ENCODE results near the gene MAPT. TPM values are rescaled to one million over a fixed set of nuclear protein-coding genes. Genes with fewer than 3 reads are reported as not detected.

Gene MAPT
- total RNA-seq, 1 experiment from 2014 or later: 37.5 TPM

GRCh38 chr17:46056800-46057304 is 162.5 kb downstream of the MAPT start:
- Histone ChIP-seq H3K9ac (ENCODE audit: low read length) (peak overlapping the region; percentile 21; the same call in 1 of the 2 replicates), H3K4me1 (ENCODE audit: control insufficient read depth in 1 of 2, insufficient read depth in 2 of 2, low read length in 2 of 2) (peaks cover 14 to 33% of the 10 kb centered on the region in 2 experiments), H3K79me2 (ENCODE audit: insufficient read depth, low read length) (peaks cover 50% of the 10 kb centered on the region), H3K27me3 (ENCODE audit: insufficient read depth, low read length) (no peaks in the 10 kb centered on the region), H3K9me3 (ENCODE audit: control insufficient read depth in 1 of 2, insufficient read depth in 1 of 2, low read depth in 1 of 2, low read length in 2 of 2) (no peaks in the 10 kb centered on the region), H3K27ac (ENCODE audit: low read depth, low read length) (peak overlapping the region; percentile 7; the same call in 1 of the 2 replicates), H3K4me2 (ENCODE audit: low read length) (peak overlapping the region; percentile 38), H3K9me2 (ENCODE audit: insufficient read depth) (no peaks in the 10 kb centered on the region), H3K4me3 (replicated peaks in 1 of 2; ENCODE audit: low read depth in 1 of 2, low read length in 2 of 2) (no peak overlapping the region), H2AFZ (ENCODE audit: low read depth, low read length, poor library complexity, severe bottlenecking) (no peak overlapping the region), H3K36me3 (ENCODE audit: control insufficient read depth in 1 of 2, insufficient read depth in 2 of 2, low read length in 2 of 2) (peaks cover 3 to 8% of the 10 kb centered on the region in 2 experiments; a peak in 2 of 4 replicates), H4K20me1 (ENCODE audit: insufficient read depth) (peaks cover 11% of the 10 kb centered on the region; the same call in 1 of the 2 replicates)
- RAD21 ChIA-PET (ENCODE audit: low non-redundant PET in 1 of 2, low total read pairs in 2 of 2, uncharacterized antibody in 2 of 2, unreplicated experiment in 2 of 2): no interaction called here
- intact Hi-C loops (cut with micrococcal nuclease): no loop called here
- no TSS peak for BruUV-seq (replicated peaks)
- POLR2A ChIA-PET: no interaction called here
- TF ChIP-seq, protein P1, sequence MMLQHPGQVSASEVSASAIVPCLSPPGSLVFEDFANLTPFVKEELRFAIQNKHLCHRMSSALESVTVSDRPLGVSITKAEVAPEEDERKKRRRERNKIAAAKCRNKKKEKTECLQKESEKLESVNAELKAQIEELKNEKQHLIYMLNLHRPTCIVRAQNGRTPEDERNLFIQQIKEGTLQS (IDR thresholded peaks at IDR 0.05): no peak
- no peak for TF ChIP-seq REST (IDR thresholded peaks at IDR 0.05; ENCODE audit: low read depth)
- TF ChIP-seq YY1 (IDR thresholded peaks at IDR 0.05; ENCODE audit: extremely low read depth, insufficient replicate concordance, low read depth, low read length): no peak
- TF ChIP-seq POLR2AphosphoS5 (IDR thresholded peaks at IDR 0.05; ENCODE audit: low read depth, low read length): no peak
- no peak for TF ChIP-seq EZH2phosphoT487 (IDR thresholded peaks at IDR 0.05; ENCODE audit: borderline replicate concordance)
- TF ChIP-seq EGR1 (IDR thresholded peaks at IDR 0.05; ENCODE audit: low read depth): no peak
- no peak for TF ChIP-seq CTCF (IDR thresholded peaks at IDR 0.05 in 2 of 3, conservative IDR thresholded peaks at IDR 0.05 in 1 of 3; ENCODE audit: borderline replicate concordance in 1 of 3, insufficient read depth in 1 of 3, low read depth in 2 of 3, low read length in 2 of 3)
- TF ChIP-seq TCF7L2 (IDR thresholded peaks at IDR 0.05; ENCODE audit: borderline replicate concordance, extremely low read depth, insufficient read depth, insufficient read length): no peak
- TF ChIP-seq SP1 (IDR thresholded peaks at IDR 0.05; ENCODE audit: low read depth): peak; percentile 26; the same call in 1 of the 2 replicates
- no peak; the same call in none of the 2 replicates for TF ChIP-seq JUND (IDR thresholded peaks at IDR 0.05)
- 0 out of 2 replicates have a peak, but pooled peaks have one; percentile 17 for TF ChIP-seq ELF1 (IDR thresholded peaks at IDR 0.05; ENCODE audit: borderline replicate concordance, low read depth)
- no peak for TF ChIP-seq ZNF274 (IDR thresholded peaks at IDR 0.05; ENCODE audit: low read depth, low read length)
- no peak for TF ChIP-seq SIN3A (IDR thresholded peaks at IDR 0.05; ENCODE audit: low read depth)
- TF ChIP-seq FOSL1 (IDR thresholded peaks at IDR 0.05; ENCODE audit: low read depth): 0 out of 2 replicates have a peak, but pooled peaks have one; percentile 38
- TF ChIP-seq SRF (IDR thresholded peaks at IDR 0.05; ENCODE audit: low read depth): 0 out of 2 replicates have a peak, but pooled peaks have one; percentile 22
- no peak for TF ChIP-seq POLR2A (IDR thresholded peaks at IDR 0.05; ENCODE audit: borderline replicate concordance, extremely low read depth, insufficient read depth, insufficient read length)
- TF ChIP-seq CBX3 (IDR thresholded peaks at IDR 0.05; ENCODE audit: low read depth): peak; percentile 47; the same call in 1 of the 2 replicates
- no peak; the same call in 1 of the 2 replicates for TF ChIP-seq CEBPB (IDR thresholded peaks at IDR 0.05; ENCODE audit: low read depth)
- CTCF ChIA-PET: interaction anchor here (5.4 kb wide), 1 partner anchor 12 kb away, joined by 45 read pairs; no protein-coding TSS in a partner anchor
- DNase-seq (ENCODE audit: low read depth, low spot score) (peak; percentile 45), ATAC-seq (peak; percentile 67)

Measured in HCT116 (cell line).